GM23248 (cell line): ENCODE measurements around the gene EEPD1. TPM values are rescaled to one million over a fixed set of nuclear protein-coding genes. Genes with fewer than 3 reads are reported as not detected.
A peak's percentile ranks its signal among the peaks of the same experiment; 100 is the strongest.

Source experiments
- DNase-seq: peaks from one replicate; pipeline ENCODE4 v3.0.0-alpha.2; 2015
- H2AFZ ChIP-seq: fragments of 200-600 bp; sonication (generic); 2 replicates; pipeline ENCODE4 v1.6.1; 2016; ENCODE audit warnings: antibody characterized with exemption
- H3F3A ChIP-seq: fragments of 200-600 bp; sonication (generic); 2 replicates; pipeline ENCODE4 v1.6.1; 2016; ENCODE audit warnings: mild to moderate bottlenecking, antibody characterized with exemption, mixed run types; ENCODE audit not compliant: insufficient read depth
- H3K27ac ChIP-seq: fragments of 200-600 bp; sonication (generic); 2 replicates; pipeline ENCODE4 v1.5.1; 2016; ENCODE audit warnings: mild to moderate bottlenecking
- H3K27me3 ChIP-seq: fragments of 200-600 bp; sonication (generic); replicated peaks from 2 replicates; pipeline ENCODE4 v1.6.1; 2016; ENCODE audit warnings: mild to moderate bottlenecking; ENCODE audit not compliant: insufficient read depth
- H3K36me3 ChIP-seq: fragments of 200-600 bp; sonication (generic); 2 replicates; pipeline ENCODE4 v1.6.1; 2016; ENCODE audit warnings: low read depth, mild to moderate bottlenecking
- H3K4me1 ChIP-seq: fragments of 200-600 bp; sonication (generic); 2 replicates; pipeline ENCODE4 v1.6.1; 2016; ENCODE audit warnings: mild to moderate bottlenecking; ENCODE audit not compliant: insufficient read depth
- H3K4me2 ChIP-seq: fragments of 200-600 bp; sonication (generic); one replicate; pipeline ENCODE4 v1.6.1; 2016; ENCODE audit warnings: mild to moderate bottlenecking; ENCODE audit not compliant: unreplicated experiment
- H3K4me3 ChIP-seq: fragments of 200-600 bp; sonication (generic); 2 replicates; pipeline ENCODE4 v1.5.1; 2016; ENCODE audit warnings: mild to moderate bottlenecking
- H3K79me2 ChIP-seq: fragments of 200-600 bp; sonication (generic); 2 replicates; pipeline ENCODE4 v1.6.1; 2016; ENCODE audit warnings: mild to moderate bottlenecking; ENCODE audit not compliant: insufficient read depth
- H3K9ac ChIP-seq: fragments of 200-600 bp; sonication (generic); 2 replicates; pipeline ENCODE4 v1.6.1; 2016; ENCODE audit warnings: mild to moderate bottlenecking
- H3K9me2 ChIP-seq: fragments of 200-600 bp; sonication (generic); 2 replicates; pipeline ENCODE4 v1.6.1; 2016; ENCODE audit warnings: mixed run types, mild to moderate bottlenecking, moderate library complexity; ENCODE audit not compliant: insufficient read depth
- H3K9me3 ChIP-seq: fragments of 200-600 bp; sonication (generic); one replicate; pipeline ENCODE4 v1.6.1; 2017; ENCODE audit warnings: low read depth
- H4K20me1 ChIP-seq: fragments of 200-600 bp; sonication (generic); 2 replicates; pipeline ENCODE4 v1.6.0; 2016; ENCODE audit not compliant: insufficient read depth
- EZH2 ChIP-seq: fragments of 200-600 bp; sonication (generic); IDR thresholded peaks from 2 replicates; pipeline ENCODE4 v1.6.1; 2018; ENCODE audit warnings: antibody characterized with exemption, mild to moderate bottlenecking; ENCODE audit not compliant: insufficient read depth, poor library complexity, severe bottlenecking
- EZH2phosphoT487 ChIP-seq: fragments of 200-600 bp; sonication (generic); IDR thresholded peaks from 2 replicates; pipeline ENCODE4 v1.6.1; 2018; ENCODE audit warnings: antibody characterized with exemption, moderate library complexity, mild to moderate bottlenecking, low read depth; ENCODE audit not compliant: insufficient read depth
- WGBS, 2 experiments: methylation state at CpG; one replicate each; pipeline ENCODE4 v1.1.6; 2015 to 2017; ENCODE audit warnings: low lambda C conversion rate in 2 of 2, low coverage in 1 of 2; ENCODE audit errors: missing lambda C conversion rate in 2 of 2; 5-methylcytosine and 5-hydroxymethylcytosine counted together
- in situ Hi-C: fragments of 300-500 bp; cut with MboI; formaldehyde crosslinking; loops from 2 replicates; pipeline ENCODE4 v1.15.0; 2020
- polyA plus RNA-seq: library from polyadenylated mRNA; unstranded; fragments of >200 nt; fragmentation: Nextera tagmentation; extraction: Ambion mirVana; gene quantifications from 2 replicates; pipeline ENCODE4 v1.2.1, GENCODE V29; 2016
- total RNA-seq: library from RNA; depleted of rRNA; stranded (reverse); fragments of >200 nt; shearing (Covaris generic); gene quantifications from 2 replicates; pipeline ENCODE4 v1.2.3, GENCODE V29; 2014

The EEPD1 gene
- total and polyA plus RNA-seq, 2 experiments from 2014 or later = 1.6 to 5.2 TPM

- Histone ChIP-seq H3K9me2 (no peaks in the 10 kb centered on the region), H3K9ac (peak overlapping the region; percentile 70), H3K27me3 (no peaks in the 10 kb centered on the region), H3K4me1 (0 out of 2 replicates have a peak, but pooled peaks cover 7% of the 10 kb centered on the region), H3K27ac (peak overlapping the region; percentile 56), H3K36me3 (no peaks in the 10 kb centered on the region), H3K9me3 (no peaks in the 10 kb centered on the region), H3K4me3 (peak overlapping the region; percentile 74), H3K4me2 (peak overlapping the region; percentile 99), H3K79me2 (no peaks in the 10 kb centered on the region), H3F3A (peaks cover 18% of the 10 kb centered on the region), H2AFZ (peak overlapping the region; percentile 95), H4K20me1 (no peaks in the 10 kb centered on the region)
- in situ Hi-C loops = loop anchor here (5.0 kb wide), 1 partner anchor 314 kb away; no protein-coding TSS in a partner anchor
- TF ChIP-seq EZH2 (no peak), EZH2phosphoT487 (no peak)
- WGBS, 2 experiments = 13% methylated on average over 18 of the region's 18 CpGs
- peak; percentile 88 for DNase-seq
Observed at GRCh38 chr7:36291387-36292316, 138.6 kb downstream of the EEPD1 start.

- no peak for DNase-seq
- Histone ChIP-seq H3K4me1 (0 out of 2 replicates have a peak, but pooled peaks cover 7% of the 10 kb centered on the region), H3K9me2 (no peaks in the 10 kb centered on the region), H3K79me2 (no peaks in the 10 kb centered on the region), H3K9ac (no peak overlapping the region), H3K9me3 (no peaks in the 10 kb centered on the region), H3K27me3 (no peaks in the 10 kb centered on the region), H3K4me3 (no peak overlapping the region), H3K4me2 (no peak overlapping the region), H2AFZ (no peak overlapping the region), H3K36me3 (no peaks in the 10 kb centered on the region), H4K20me1 (no peaks in the 10 kb centered on the region), H3K27ac (no peak overlapping the region), H3F3A (peaks cover 18% of the 10 kb centered on the region)
- in situ Hi-C loops = no loop called here
- no peak for TF ChIP-seq EZH2
- 86 to 92% methylated on average over 5 of the region's 5 CpGs for WGBS, 2 experiments
Observed at GRCh38 chr7:36295090-36295489, 142.0 kb downstream of the EEPD1 start.

GRCh38 chr7:36296284-36296683 lies 143.2 kb downstream of the EEPD1 start:
- Histone ChIP-seq H3K4me1 (peaks cover 11% of the 10 kb centered on the region; the same call in 1 of the 2 replicates), H3K9ac (no peak overlapping the region), H2AFZ (no peak overlapping the region), H3K4me2 (no peak overlapping the region), H3F3A (peaks cover 18% of the 10 kb centered on the region), H3K79me2 (no peaks in the 10 kb centered on the region), H3K27ac (no peak overlapping the region), H4K20me1 (no peaks in the 10 kb centered on the region), H3K9me2 (no peaks in the 10 kb centered on the region), H3K9me3 (no peaks in the 10 kb centered on the region), H3K36me3 (no peaks in the 10 kb centered on the region), H3K4me3 (no peak overlapping the region), H3K27me3 (no peaks in the 10 kb centered on the region)
- DNase-seq = no peak
- TF ChIP-seq EZH2 (no peak), EZH2phosphoT487 (no peak)
- WGBS, 2 experiments = 93 to 94% methylated on average over 1 of the region's 1 CpG
- in situ Hi-C loops = no loop called here

GRCh38 chr7:36297364-36298009 lies 144.4 kb downstream of the EEPD1 start:
- H3K79me2 ChIP-seq = no peaks in the 10 kb centered on the region
- peaks cover 8% of the 10 kb centered on the region for H3F3A ChIP-seq
- no peak overlapping the region for H2AFZ ChIP-seq
- H3K4me2 ChIP-seq = no peak overlapping the region
- in situ Hi-C loops = no loop called here
- no peaks in the 10 kb centered on the region for H3K9me2 ChIP-seq
- H3K9me3 ChIP-seq = no peaks in the 10 kb centered on the region
- H3K9ac ChIP-seq = no peak overlapping the region
- TF ChIP-seq EZH2 (no peak), EZH2phosphoT487 (no peak)
- DNase-seq = no peak
- 93 to 95% methylated on average over 7 of the region's 7 CpGs for WGBS, 2 experiments
- H3K4me1 ChIP-seq = peaks cover 7% of the 10 kb centered on the region; the same call in 1 of the 2 replicates
- H4K20me1 ChIP-seq = no peaks in the 10 kb centered on the region
- H3K27ac ChIP-seq = no peak overlapping the region
- H3K36me3 ChIP-seq = no peaks in the 10 kb centered on the region
- H3K27me3 ChIP-seq = no peaks in the 10 kb centered on the region
- H3K4me3 ChIP-seq = no peak overlapping the region
